KBM-7 (cell line): ENCODE results near the gene GPSM3.
"Not testable (repeated sequence)": the region's sequence is repeated elsewhere in the genome, so short reads cannot be mapped to it uniquely, and the experiment has no call there.

Source experiments
- DNase-seq: peaks from one replicate; pipeline ENCODE4 v3.0.0-alpha.2; 2015
- in situ Hi-C: fragments of 300-500 bp; cut with MboI; formaldehyde crosslinking; loops from 2 replicates; pipeline ENCODE4 v1.14.3; 2020; ENCODE audit warnings: low sequenced_read_pairs, low pct_unique_long_range_greater_than_20kb, mixed read lengths

The GPSM3 gene

GRCh38 chr6:32189069-32189741, 3.2 kb downstream of the GPSM3 start:
- in situ Hi-C loops: no loop called here
- DNase-seq: no peak

- in situ Hi-C loops: no loop called here
- no peak for DNase-seq
Measured at GRCh38 chr6:32188381-32189068, 3.9 kb downstream of the GPSM3 start.

DNA sequence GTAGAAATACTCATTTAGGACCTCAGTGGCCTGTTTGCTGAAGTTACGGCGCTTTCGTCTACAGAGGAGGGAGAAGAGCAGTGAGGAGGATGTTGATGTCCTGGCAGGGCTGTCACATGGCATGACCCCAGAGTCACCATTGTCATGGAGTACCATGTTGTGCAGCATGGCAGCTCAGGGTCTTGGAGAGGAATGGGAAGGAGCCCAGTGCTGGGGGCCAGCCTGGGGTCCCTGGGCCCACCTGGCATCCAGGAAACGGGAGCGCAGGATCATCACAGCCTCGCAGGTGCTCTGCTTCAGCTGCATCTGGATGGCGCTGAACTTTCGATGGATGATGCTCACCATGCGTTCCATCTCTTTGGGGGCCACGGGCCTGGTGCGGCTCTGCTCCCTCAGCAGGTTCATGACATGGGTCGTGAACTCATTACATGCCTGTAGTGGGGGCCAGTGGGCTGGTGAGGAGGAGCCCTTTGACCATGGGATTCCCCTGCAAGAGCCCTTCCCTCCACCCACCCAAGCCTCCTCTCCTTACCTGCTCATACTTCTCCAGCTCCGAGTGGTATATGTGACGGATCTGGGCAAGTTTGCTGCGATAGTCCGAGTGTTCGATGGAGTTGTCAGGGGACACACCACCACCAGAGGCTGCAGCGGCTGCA, 4.6 kb downstream of the GPSM3 start:
- DNase-seq, in situ Hi-C loops: not testable (repeated sequence)

DNA sequence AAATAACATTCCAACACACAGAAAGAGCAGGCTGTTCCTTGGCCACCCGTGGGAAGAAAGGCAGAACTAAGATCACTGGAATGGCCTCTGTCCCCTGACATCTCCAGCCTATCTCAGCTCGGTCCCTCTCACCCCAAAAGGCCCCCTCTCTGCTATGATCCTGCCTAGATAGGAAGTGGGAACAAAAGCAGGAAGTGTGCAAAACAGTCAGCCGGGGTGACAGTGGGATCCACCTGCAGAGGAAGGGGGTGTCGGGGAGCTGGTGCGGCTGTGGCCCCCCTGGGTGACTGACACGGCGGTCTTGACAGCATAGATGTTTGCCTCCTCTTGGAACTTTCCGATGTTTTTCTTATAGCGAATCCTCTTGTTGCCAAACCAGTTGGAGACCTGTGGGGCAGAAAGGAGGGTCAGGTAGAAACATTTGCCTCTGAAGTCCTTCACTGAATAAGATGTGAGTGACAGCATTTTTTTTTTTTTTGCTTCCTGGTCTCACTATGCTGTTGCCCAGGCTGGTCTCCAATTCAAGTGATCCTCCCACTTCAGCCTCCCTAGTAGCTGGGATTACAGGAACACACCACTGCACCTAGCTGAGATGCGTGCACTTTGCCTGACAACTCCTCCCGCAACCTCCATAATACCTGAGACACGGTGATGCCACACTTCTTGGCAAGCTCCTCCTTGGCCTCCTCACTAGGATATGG, 5.3 kb downstream of the GPSM3 start:
- in situ Hi-C loops: no loop called here
- DNase-seq: no peak

DNA sequence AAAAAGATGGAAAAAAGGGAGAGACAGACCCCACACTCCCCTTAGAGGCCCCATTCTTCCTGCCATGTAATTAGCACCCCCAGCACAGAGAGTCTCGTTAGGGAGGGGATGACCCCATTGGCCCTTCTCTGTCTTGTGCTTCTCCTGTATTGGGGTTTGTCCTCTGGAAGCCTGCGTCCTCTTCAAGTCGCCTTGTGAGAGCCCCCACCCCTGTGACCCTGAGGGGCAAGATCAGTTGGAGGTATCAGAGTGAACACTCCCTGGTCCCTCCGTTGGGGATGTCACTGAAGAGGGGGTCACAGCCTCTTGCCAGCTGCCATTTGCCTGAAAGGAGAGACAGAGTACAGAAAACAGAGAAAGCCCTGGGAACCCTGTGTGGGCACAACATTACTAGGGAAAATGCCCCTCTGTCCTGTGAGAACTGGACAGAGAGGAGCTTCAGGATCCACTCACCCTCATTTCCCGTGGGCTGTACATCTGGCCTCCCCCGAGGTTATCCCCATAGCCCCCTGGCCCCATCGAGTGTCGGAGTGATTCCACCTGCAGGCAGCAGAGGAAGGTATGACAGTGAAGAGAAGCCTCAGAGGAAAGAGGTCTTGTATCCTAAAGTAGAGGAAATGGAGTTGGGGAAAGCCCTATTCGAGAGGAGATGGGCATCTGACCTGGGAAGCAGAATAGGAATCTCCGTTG, 6.1 kb downstream of the GPSM3 start:
- in situ Hi-C loops: not testable (repeated sequence)

DNA sequence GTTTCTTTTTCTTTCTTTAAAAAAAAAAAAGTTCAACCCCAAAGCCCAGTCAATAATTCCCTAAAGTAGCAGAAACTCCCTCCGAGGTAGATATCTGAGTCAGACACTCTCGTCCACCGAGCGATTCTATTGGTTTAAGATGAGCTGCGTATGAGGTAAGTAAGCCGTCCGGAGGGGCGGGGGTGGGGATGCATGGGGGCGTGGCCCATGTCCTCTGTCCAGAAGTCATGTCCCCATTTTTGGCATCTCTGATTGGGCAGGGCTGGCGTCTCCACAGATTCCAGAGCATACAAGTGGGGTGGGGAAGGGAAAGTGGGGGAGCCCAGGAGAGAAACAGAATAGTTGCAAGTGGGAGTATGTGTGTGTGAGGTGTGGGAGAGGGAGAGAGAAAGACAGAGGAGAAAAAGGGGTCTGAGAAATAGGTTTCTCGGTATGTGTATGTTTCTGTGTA, 6.7 kb downstream of the GPSM3 start:
- in situ Hi-C loops, DNase-seq: not testable (repeated sequence)

More for the DNA sequence above, 6.1 kb downstream of the GPSM3 start:
- not testable (repeated sequence) for DNase-seq

DNA sequence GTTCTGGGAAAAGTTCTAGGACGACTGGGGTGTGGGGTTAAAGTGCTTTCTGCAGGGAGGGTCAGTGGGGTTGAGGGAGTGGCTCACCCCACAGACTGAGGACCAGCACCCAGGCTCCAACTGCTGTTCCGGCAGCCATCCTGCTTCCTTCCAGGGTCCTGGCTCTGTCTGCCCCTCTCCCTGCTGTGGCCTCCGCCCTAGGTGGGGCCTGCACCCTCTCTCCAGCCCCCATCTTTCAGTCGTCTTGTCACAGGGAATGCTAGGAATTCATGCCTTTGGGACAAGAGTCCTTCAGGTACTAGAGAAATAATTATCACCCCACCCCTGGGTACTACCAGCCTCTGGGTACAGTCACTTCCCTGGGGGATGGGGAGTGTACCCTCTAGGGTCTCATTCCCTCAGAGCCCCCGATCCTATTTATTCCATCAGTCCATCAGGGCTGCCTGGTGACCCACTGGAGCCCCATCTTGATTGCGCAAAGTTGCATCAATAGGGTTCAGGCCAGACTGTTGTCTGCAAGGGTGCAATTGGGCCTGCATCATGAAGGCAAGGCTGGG, 8.3 kb downstream of the GPSM3 start, which contains the start of gene AGER:
Gene AGER, minus strand, starts transcription at position 170 of the 557 bp plus-strand sequence. Its CDS starts 31 bp downstream, at position 139.
- no peak for DNase-seq
- in situ Hi-C loops: no loop called here

DNA sequence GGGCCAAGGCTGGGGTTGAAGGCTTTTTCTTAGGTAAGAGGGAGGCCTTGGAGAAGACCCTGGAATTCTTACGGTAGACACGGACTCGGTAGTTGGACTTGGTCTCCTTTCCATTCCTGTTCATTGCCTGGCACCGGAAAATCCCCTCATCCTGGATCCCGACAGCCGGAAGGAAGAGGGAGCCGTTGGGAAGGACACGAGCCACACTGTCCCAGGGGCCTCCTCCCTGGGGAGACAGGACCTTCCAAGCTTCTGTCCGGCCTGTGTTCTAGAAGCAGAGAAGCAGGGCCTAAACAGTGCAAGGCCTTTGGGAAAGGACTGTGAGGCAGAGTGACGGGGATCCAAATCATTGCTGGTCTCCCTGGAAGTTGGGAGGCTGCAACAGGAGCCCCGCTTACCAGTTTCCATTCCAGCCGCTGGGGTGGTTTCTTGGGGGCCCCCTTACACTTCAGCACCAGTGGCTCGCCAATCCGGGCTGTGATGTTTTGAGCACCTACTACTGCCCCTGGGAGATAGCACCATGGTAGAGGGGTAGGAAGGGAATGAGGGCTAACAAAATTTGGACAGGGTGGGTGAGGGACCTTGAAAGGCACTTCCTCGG, 8.9 kb downstream of the GPSM3 start:
- DNase-seq: no peak
- in situ Hi-C loops: no loop called here

DNA sequence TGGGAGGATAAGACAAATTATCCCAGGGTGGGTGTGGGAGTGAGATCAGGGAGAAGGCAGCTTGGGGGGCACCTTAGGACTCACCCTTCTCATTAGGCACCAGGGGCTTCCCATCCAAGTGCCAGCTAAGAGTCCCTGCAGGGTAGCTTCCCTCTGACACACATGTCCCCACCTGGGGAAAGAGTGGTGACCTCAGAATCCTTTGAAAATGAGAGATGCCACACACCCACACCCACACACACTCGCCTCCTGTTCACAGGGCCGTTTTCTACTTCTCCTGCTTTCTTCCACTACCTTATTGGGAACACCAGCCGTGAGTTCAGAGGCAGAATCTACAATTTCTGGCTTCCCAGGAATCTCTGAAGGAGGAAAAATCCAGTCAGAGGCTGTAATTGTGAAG, 9.4 kb downstream of the GPSM3 start:
- in situ Hi-C loops: no loop called here

DNA sequence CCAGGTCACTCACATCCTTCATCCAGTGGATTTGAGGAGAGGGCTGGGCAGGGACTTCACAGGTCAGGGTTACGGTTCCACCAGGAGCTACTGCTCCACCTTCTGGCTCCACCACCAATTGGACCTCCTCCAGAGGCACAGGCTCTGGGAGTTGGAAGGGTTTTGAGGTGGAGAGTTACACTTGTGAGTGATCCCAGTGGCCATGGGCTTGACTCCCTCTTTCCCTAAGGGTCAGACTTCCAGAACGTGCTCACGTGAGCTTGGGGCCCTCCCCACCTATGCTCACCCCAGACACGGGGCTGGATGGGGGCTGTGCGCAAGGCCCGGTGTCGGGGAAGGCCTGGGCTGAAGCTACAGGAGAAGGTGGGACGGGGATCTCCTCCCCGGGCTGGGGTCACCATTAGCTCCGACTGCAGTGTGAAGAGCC, 9.9 kb downstream of the GPSM3 start:
- in situ Hi-C loops: no loop called here

More for the DNA sequence above, 9.4 kb downstream of the GPSM3 start:
- no peak for DNase-seq

DNA sequence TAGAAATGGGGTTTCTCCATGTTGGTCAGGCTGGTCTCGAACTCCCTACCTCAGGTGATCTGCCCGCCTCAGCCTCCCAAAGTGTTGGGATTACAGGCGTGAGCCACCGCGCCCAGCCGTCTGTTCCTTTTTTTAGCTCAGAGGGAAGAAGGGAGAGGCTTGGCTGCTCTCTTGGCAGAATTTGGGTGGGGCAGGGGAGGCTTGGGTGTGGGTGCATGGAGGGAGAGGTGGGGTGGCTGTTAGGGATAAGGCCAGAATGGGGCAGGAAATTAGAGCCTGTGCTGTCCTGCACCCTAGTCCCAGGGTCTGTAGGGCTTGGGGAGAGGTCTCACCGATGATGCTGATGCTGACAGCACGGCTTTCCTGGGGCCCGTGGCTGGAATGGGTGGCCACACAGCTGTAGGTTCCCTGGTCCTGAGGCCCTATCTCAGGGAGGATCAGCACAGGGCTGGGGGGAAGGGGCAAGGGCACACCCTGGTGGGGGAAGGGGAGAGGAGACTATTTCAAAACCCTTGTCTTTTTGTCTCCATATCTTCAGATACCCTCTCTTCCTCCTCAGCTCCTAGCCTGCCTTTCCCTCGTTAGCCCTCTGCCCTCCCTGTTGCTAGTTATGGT, 10.4 kb downstream of the GPSM3 start:
- in situ Hi-C loops: no loop called here

More for the DNA sequence above, 9.9 kb downstream of the GPSM3 start:
- DNase-seq: no peak

GRCh38 chr6:32181148-32181702, 11.2 kb downstream of the GPSM3 start:
- in situ Hi-C loops: no loop called here
- DNase-seq: no peak

More for the DNA sequence above, 10.4 kb downstream of the GPSM3 start:
- no peak for DNase-seq

GRCh38 chr6:32179766-32180405, 12.6 kb downstream of the GPSM3 start:
- DNase-seq: no peak
- in situ Hi-C loops: no loop called here

GRCh38 chr6:32178547-32179440, 13.6 kb downstream of the GPSM3 start:
- DNase-seq: peak; percentile 40
- in situ Hi-C loops: no loop called here

- peak; percentile 99 for DNase-seq
- in situ Hi-C loops: no loop called here
Measured at GRCh38 chr6:32177788-32178546, 14.5 kb downstream of the GPSM3 start, which contains the start of gene RNF5. RNF5 (plus strand) TSS chr6:32178405; CDS start chr6:32178512, 107 bp downstream.
